Renal cortex interstitium (tissue), 11 donors: Measurements from ENCODE around the gene RNF175. TPM values are rescaled to one million over a fixed set of nuclear protein-coding genes. Genes with fewer than 3 reads are reported as not detected.

Experiments
- DNase-seq, 11 donors: peaks; one replicate each; pipeline ENCODE4 v3.0.0-alpha.2; 2013; ENCODE audit warnings: low read depth in 9 of 11, low spot score in 4 of 11; ENCODE audit errors: extremely low read depth in 1 of 11
- polyA plus RNA-seq, 3 donors: library from polyadenylated mRNA; unstranded; fragments of 120-200 nt; gene quantifications; one replicate each; pipeline ENCODE4 v1.2.1, GENCODE V29; 2013; ENCODE audit not compliant: insufficient read length in 3 of 3

RNF175 gene
- polyA plus RNA-seq, 3 donors: 5.2 to 6.0 (median 5.9) TPM

GRCh38 chr4:153758136-153758535 is 1.7 kb downstream of the RNF175 start:
- no peak for DNase-seq

GRCh38 chr4:153757407-153757806 is 2.4 kb downstream of the RNF175 start:
- no peak for DNase-seq

GRCh38 chr4:153755186-153755585 is 4.6 kb downstream of the RNF175 start:
- DNase-seq: no peak

- DNase-seq: peak; percentile 52 to 85 (median 69)
These were observed 9.5 kb downstream of the RNF175 start for GRCh38 chr4:153750197-153750817.

GRCh38 chr4:153748378-153748777 is 11.4 kb downstream of the RNF175 start:
- DNase-seq: no peak

GRCh38 chr4:153747406-153747955 is 12.3 kb downstream of the RNF175 start:
- no peak for DNase-seq

- DNase-seq: no peak
These were observed 14.2 kb downstream of the RNF175 start for GRCh38 chr4:153745651-153746050.

GRCh38 chr4:153741541-153741940 is 18.3 kb downstream of the RNF175 start:
- no peak for DNase-seq

GRCh38 chr4:153735906-153736461 is 23.8 kb downstream of the RNF175 start:
- DNase-seq: no peak

- DNase-seq: no peak
These were observed 25.9 kb downstream of the RNF175 start for GRCh38 chr4:153733751-153734448.

GRCh38 chr4:153731239-153731638 is 28.6 kb downstream of the RNF175 start:
- no peak for DNase-seq

- DNase-seq: no peak
These were observed 29.9 kb downstream of the RNF175 start for GRCh38 chr4:153729895-153730294.

- no peak for DNase-seq
These were observed 31.2 kb downstream of the RNF175 start for GRCh38 chr4:153728660-153729059.

- DNase-seq: no peak
These were observed 31.7 kb downstream of the RNF175 start for GRCh38 chr4:153728151-153728550.

- DNase-seq: no peak
These were observed 34.0 kb downstream of the RNF175 start for GRCh38 chr4:153725831-153726154.

GRCh38 chr4:153725136-153725830 is 34.5 kb downstream of the RNF175 start:
- DNase-seq: no peak

- no peak for DNase-seq
These were observed 35.2 kb downstream of the RNF175 start for GRCh38 chr4:153724606-153725005.

GRCh38 chr4:153722036-153722435 is 37.8 kb downstream of the RNF175 start:
- no peak for DNase-seq

- no peak for DNase-seq
These were observed 45.8 kb downstream of the RNF175 start for GRCh38 chr4:153713866-153714646.
